Activated naive CD4-positive, alpha-beta T cell (primary cell): Measurements from ENCODE around the gene XRCC3.

Experiments
- DNase-seq, 4 experiments: peaks; one replicate each; lab custom pipeline; 2025; lab: John Stamatoyannopoulos, UW

XRCC3 gene

GRCh38 chr14:103725739-103726395 is 10.6 kb upstream of the XRCC3 start:
- no peak for DNase-seq

GRCh38 chr14:103725001-103725682 is 9.9 kb upstream of the XRCC3 start:
- DNase-seq, result no peak

- no peak for DNase-seq
Observed at GRCh38 chr14:103724116-103724515, 8.9 kb upstream of the XRCC3 start.

- DNase-seq, result no peak
Observed at GRCh38 chr14:103723748-103724081, 8.5 kb upstream of the XRCC3 start.

GRCh38 chr14:103721334-103722120 is 6.3 kb upstream of the XRCC3 start:
- no peak for DNase-seq

- DNase-seq, result no peak
Observed at GRCh38 chr14:103719751-103720150, 4.5 kb upstream of the XRCC3 start.

GRCh38 chr14:103718572-103718971 is 3.3 kb upstream of the XRCC3 start:
- DNase-seq, result no peak

- DNase-seq, result no peak
Observed at GRCh38 chr14:103716899-103717411, 1.7 kb upstream of the XRCC3 start.

- no peak for DNase-seq
Observed at GRCh38 chr14:103716091-103716801, 995 bp upstream of the XRCC3 start.

- no peak for DNase-seq
Observed at GRCh38 chr14:103714063-103714724, 1.1 kb downstream of the XRCC3 start.

- no peak for DNase-seq
Observed at GRCh38 chr14:103713304-103714062, 1.8 kb downstream of the XRCC3 start.

- DNase-seq, result no peak
Observed at GRCh38 chr14:103712633-103713247, 2.5 kb downstream of the XRCC3 start.

GRCh38 chr14:103711516-103712431 is 3.5 kb downstream of the XRCC3 start:
- no peak for DNase-seq

GRCh38 chr14:103710771-103711377 is 4.4 kb downstream of the XRCC3 start:
- DNase-seq, result no peak

GRCh38 chr14:103709814-103710213 is 5.4 kb downstream of the XRCC3 start:
- no peak for DNase-seq

GRCh38 chr14:103708750-103709187 is 6.5 kb downstream of the XRCC3 start:
- no peak for DNase-seq

GRCh38 chr14:103707329-103708263 is 7.7 kb downstream of the XRCC3 start:
- DNase-seq, result no peak
